H1 (cell line): ENCODE results near the gene TIMM29. TPM values are rescaled to one million over a fixed set of nuclear protein-coding genes. Genes with fewer than 3 reads are reported as not detected.
"Not testable (repeated sequence)": the region's sequence is repeated elsewhere in the genome, so short reads cannot be mapped to it uniquely, and the experiment has no call there.

Source experiments
- CTCF ChIA-PET: fragments of 300-600 bp; sonication (Branson Sonifier 250); formaldehyde crosslinking; loops from one replicate; lab custom pipeline; 2021; ENCODE audit not compliant: partially characterized antibody; lab: Charles Lee
- POLR2A ChIA-PET: fragments of 300-600 bp; sonication (Branson Sonifier 250); formaldehyde crosslinking; loops from one replicate; lab custom pipeline; 2021; ENCODE audit warnings: inconsistent platforms; ENCODE audit not compliant: partially characterized antibody; lab: Charles Lee
- DNase-seq, 2 experiments: peaks; one replicate each; pipeline versions ENCODE4 v3.0.0 to v3.0.0-alpha.2; 2010 to 2022; ENCODE audit warnings: low spot score in 2 of 2, low read depth in 1 of 2, mixed read lengths in 1 of 2
- FAIRE-seq: peaks from 2 replicates; lab custom pipeline; 2011; peaks lifted over from hg19 to GRCh38; lab: Jason Lieb, UNC
- H2AFZ ChIP-seq: 2 replicates; pipeline ENCODE4 v1.8.1; 2012; ENCODE audit warnings: low read length, inconsistent platforms
- H2AK5ac ChIP-seq: 2 replicates; pipeline ENCODE4 v1.6.1; 2013; ENCODE audit warnings: low read depth, low read length
- H2BK120ac ChIP-seq: replicated peaks from 2 replicates; pipeline ENCODE3; 2013; ENCODE audit warnings: low read depth, low read length, inconsistent platforms
- H2BK12ac ChIP-seq: 2 replicates; pipeline ENCODE4 v1.6.1; 2013; ENCODE audit warnings: low read depth, low read length
- H2BK15ac ChIP-seq: 2 replicates; pipeline ENCODE4 v1.6.1; 2013; ENCODE audit warnings: low read length
- H2BK20ac ChIP-seq: 2 replicates; pipeline ENCODE4 v1.6.1; 2013; ENCODE audit warnings: low read length
- H2BK5ac ChIP-seq: 2 replicates; pipeline ENCODE4 v1.6.1; 2013; ENCODE audit warnings: low read depth, low read length
- H3K14ac ChIP-seq: 2 replicates; pipeline ENCODE4 v1.6.1; 2013; ENCODE audit warnings: inconsistent platforms; ENCODE audit not compliant: insufficient read length
- H3K18ac ChIP-seq: 2 replicates; pipeline ENCODE4 v1.6.1; 2013; ENCODE audit warnings: low read length; ENCODE audit errors: extremely low read depth
- H3K23ac ChIP-seq: 2 replicates; pipeline ENCODE4 v1.6.1; 2013; ENCODE audit warnings: inconsistent platforms; ENCODE audit not compliant: insufficient read length
- H3K23me2 ChIP-seq: 2 replicates; pipeline ENCODE4 v1.6.1; 2013; ENCODE audit warnings: low read depth, low read length
- H3K27ac ChIP-seq: 2 replicates; pipeline ENCODE4 v1.6.1; 2011; ENCODE audit warnings: low read depth, low read length, inconsistent platforms
- H3K27me3 ChIP-seq, 4 experiments: replicated peaks in 1 of 4; 1 replicate in 1 of 4; 2 replicates in 3 of 4; pipeline versions ENCODE4 v1.6.1 to v1.8.1; 2011 to 2013; ENCODE audit warnings: low read length in 3 of 4, mild to moderate bottlenecking in 3 of 4, inconsistent platforms in 2 of 4, mixed read lengths in 2 of 4, moderate library complexity in 1 of 4; ENCODE audit not compliant: control insufficient read depth in 3 of 4, insufficient read depth in 3 of 4; ENCODE audit errors: extremely low read depth in 1 of 4
- H3K36me3 ChIP-seq, 4 experiments: 2 replicates each; pipeline versions ENCODE4 v1.6.1 to v1.8.1; 2011 to 2013; ENCODE audit warnings: mild to moderate bottlenecking in 4 of 4, low read length in 3 of 4, moderate library complexity in 2 of 4, control low read depth in 1 of 4, inconsistent platforms in 1 of 4; ENCODE audit not compliant: insufficient read depth in 4 of 4, control insufficient read depth in 2 of 4
- H3K4ac ChIP-seq: replicated peaks from 2 replicates; pipeline ENCODE3; 2013; ENCODE audit warnings: low read length, low read depth, mixed read lengths, inconsistent platforms; ENCODE audit not compliant: insufficient read length
- H3K4me1 ChIP-seq, 4 experiments: replicated peaks in 1 of 4; 1 replicate in 1 of 4; 2 replicates in 3 of 4; pipeline versions ENCODE4 v1.6.1 to v1.8.1; 2011 to 2013; ENCODE audit warnings: low read length in 3 of 4, inconsistent platforms in 2 of 4, mixed read lengths in 1 of 4; ENCODE audit not compliant: insufficient read depth in 4 of 4, control insufficient read depth in 3 of 4
- H3K4me2 ChIP-seq, 2 experiments: 2 replicates each; pipeline versions ENCODE4 v1.6.1 to v1.8.1; 2011 to 2013; ENCODE audit warnings: low read depth in 2 of 2, low read length in 2 of 2, control low read depth in 1 of 2, inconsistent platforms in 1 of 2, mild to moderate bottlenecking in 1 of 2; ENCODE audit not compliant: insufficient read depth in 1 of 2
- H3K4me3 ChIP-seq, 4 experiments: fragments of 200-600, 300-600 bp in 1 of 4; sonication (generic), shearing (Covaris generic), sonication (Bioruptor Twin) in 1 of 4; 2 replicates each; pipeline versions ENCODE4 v1.5.1 to v1.8.1; 2011 to 2016; ENCODE audit warnings: low read length in 4 of 4, low read depth in 3 of 4, control low read depth in 2 of 4, inconsistent platforms in 2 of 4, mild to moderate bottlenecking in 2 of 4, mixed read lengths in 1 of 4, moderate library complexity in 1 of 4; ENCODE audit not compliant: insufficient read depth in 2 of 4; ENCODE audit errors: extremely low read depth in 1 of 4
- H3K56ac ChIP-seq: replicated peaks from 2 replicates; pipeline ENCODE3; 2013; ENCODE audit warnings: low read depth, mild to moderate bottlenecking, mixed read lengths, low read length, inconsistent platforms; ENCODE audit not compliant: insufficient read length
- H3K79me1 ChIP-seq: 2 replicates; pipeline ENCODE4 v1.6.1; 2013; ENCODE audit warnings: low read depth, low read length, control low read depth
- H3K79me2 ChIP-seq, 2 experiments: 2 replicates each; pipeline versions ENCODE4 v1.6.1 to v1.8.1; 2012 to 2013; ENCODE audit warnings: low read length in 2 of 2, mild to moderate bottlenecking in 2 of 2, inconsistent platforms in 1 of 2; ENCODE audit not compliant: insufficient read depth in 2 of 2, control insufficient read depth in 1 of 2
- H3K9ac ChIP-seq, 4 experiments: replicated peaks in 1 of 4; 1 replicate in 1 of 4; 2 replicates in 3 of 4; pipeline versions ENCODE4 v1.6.1 to v1.8.1; 2011 to 2013; ENCODE audit warnings: low read depth in 3 of 4, low read length in 3 of 4, control low read depth in 2 of 4, mild to moderate bottlenecking in 2 of 4, moderate library complexity in 2 of 4, inconsistent platforms in 1 of 4; ENCODE audit errors: extremely low read depth in 1 of 4
- H3K9me3 ChIP-seq, 2 experiments: 2 replicates each; pipeline versions ENCODE4 v1.6.1 to v1.8.1; 2012 to 2013; ENCODE audit warnings: mild to moderate bottlenecking in 2 of 2, moderate library complexity in 2 of 2, control low read depth in 1 of 2, inconsistent platforms in 1 of 2, low read depth in 1 of 2, low read length in 1 of 2, mixed read lengths in 1 of 2; ENCODE audit not compliant: insufficient read depth in 2 of 2
- H4K20me1 ChIP-seq, 2 experiments: replicated peaks in 1 of 2; 2 replicates each; pipeline versions ENCODE3 to v1.8.1; 2011 to 2013; ENCODE audit warnings: inconsistent platforms in 2 of 2, low read length in 2 of 2, mild to moderate bottlenecking in 1 of 2; ENCODE audit not compliant: insufficient read depth in 2 of 2, control insufficient read depth in 1 of 2
- H4K5ac ChIP-seq: 2 replicates; pipeline ENCODE4 v1.6.1; 2013; ENCODE audit warnings: low read length, low read depth, mixed read lengths, inconsistent platforms; ENCODE audit not compliant: insufficient read length
- H4K8ac ChIP-seq: 2 replicates; pipeline ENCODE4 v1.8.0; 2013; ENCODE audit warnings: mild to moderate bottlenecking, moderate library complexity, low read length, inconsistent platforms; ENCODE audit not compliant: insufficient read depth; ENCODE audit errors: extremely low read depth
- H4K91ac ChIP-seq: replicated peaks from 2 replicates; pipeline ENCODE3; 2013; ENCODE audit warnings: low read length, mixed read lengths, inconsistent platforms; ENCODE audit not compliant: insufficient read length
- WGBS, 2 experiments: shearing (Covaris generic) in 1 of 2; methylation state at CpG; one replicate each; pipeline versions ENCODE4 v1.1.6 to v1.1.7; 2013 to 2015; ENCODE audit warnings: low lambda C conversion rate in 2 of 2, mixed read lengths in 2 of 2, inconsistent platforms in 1 of 2, low coverage in 1 of 2, missing lambda C conversion rate in 1 of 2; ENCODE audit not compliant: insufficient replicate concordance in 2 of 2, insufficient coverage in 1 of 2, insufficient read length in 1 of 2; ENCODE audit errors: extremely low coverage in 1 of 2, missing lambda C conversion rate in 1 of 2; 5-methylcytosine and 5-hydroxymethylcytosine counted together
- polyA plus RNA-seq, 7 experiments: library from polyadenylated mRNA; depleted of rRNA in 3 of 7; stranded (reverse) in 5 of 7; unstranded in 2 of 7; fragments of >200 nt in 5 of 7; fragments of 200-250 nt in 2 of 7; gene quantifications; 1 replicate in 5 of 7; 2 replicates in 1 of 7; 4 replicates in 1 of 7; pipeline versions ENCODE4 v1.2.1 to v1.2.3, GENCODE V29; 2011 to 2013; ENCODE audit warnings: missing spikeins in 2 of 7, mixed read lengths in 2 of 7
- total RNA-seq: library from RNA; stranded (reverse); fragmentation: NEBNext Ultra II Directional; extraction: Animal tissue kit (Norgen Biotek cat#: 25700); gene quantifications from 2 replicates; pipeline ENCODE4 v1.2.1, GENCODE V29; 2021

TIMM29 gene
- total and polyA plus RNA-seq, 2 of the 8 experiments (the other 6 are each of a cell fraction or from before 2014, with no cell fraction given): 15.9 to 24.0 TPM

DNA sequence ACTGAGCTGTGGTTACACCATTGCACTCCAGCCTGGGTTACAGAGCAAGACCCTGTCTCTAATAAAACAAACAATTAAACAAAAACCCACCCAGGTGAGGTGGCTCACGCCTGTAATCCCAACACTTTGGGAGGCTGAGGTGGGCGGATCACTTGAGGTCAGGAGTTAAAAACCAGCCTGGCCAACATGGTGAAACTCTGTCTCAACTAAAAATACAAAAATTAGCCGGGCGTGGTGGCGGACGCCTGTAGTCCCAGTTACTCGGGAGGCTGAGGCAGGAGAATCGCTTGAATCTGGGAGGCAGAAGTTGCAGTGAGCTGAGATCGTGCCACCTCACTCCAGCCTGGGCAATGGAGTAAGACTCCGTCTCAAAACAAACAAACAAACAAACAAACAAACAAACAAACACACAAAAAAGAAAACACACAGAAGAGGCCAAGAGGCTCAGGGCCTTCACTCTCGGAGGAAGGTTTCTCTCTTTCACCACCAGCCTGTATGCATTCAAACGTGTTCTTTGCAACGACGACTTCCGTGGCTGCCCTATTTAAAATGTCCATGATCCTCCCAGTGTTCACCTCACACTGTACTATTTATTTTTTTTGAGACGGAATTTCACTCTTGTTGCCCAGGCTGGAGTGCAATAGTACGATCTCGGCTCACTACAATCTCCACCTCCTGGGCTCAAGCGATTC is 30.8 kb downstream of the TIMM29 start:
- not testable (repeated sequence) for H3K9me3 ChIP-seq, H4K8ac ChIP-seq, H3K18ac ChIP-seq, H3K79me1 ChIP-seq, H2AK5ac ChIP-seq, H3K23me2 ChIP-seq, H3K23ac ChIP-seq, H3K4ac ChIP-seq, H3K14ac ChIP-seq, H2BK120ac ChIP-seq, H3K4me1 ChIP-seq, H2AFZ ChIP-seq, H3K27ac ChIP-seq, H2BK5ac ChIP-seq, H4K5ac ChIP-seq, H3K27me3 ChIP-seq, H3K9ac ChIP-seq, H4K91ac ChIP-seq, DNase-seq, H3K56ac ChIP-seq, H4K20me1 ChIP-seq, H3K36me3 ChIP-seq, H2BK12ac ChIP-seq, FAIRE-seq, H2BK20ac ChIP-seq, H2BK15ac ChIP-seq
- 93% methylated on average over 19 of the region's 19 CpGs; no CpG with 5 or more reads in 1 of the 2 experiments for WGBS, 2 experiments
- peaks cover 22 to 32% of the 10 kb centered on the region in 2 experiments for H3K79me2 ChIP-seq
- peak overlapping the region in 1 of 2 experiments; percentile 61; a peak in 1 of 4 replicates for H3K4me2 ChIP-seq
- CTCF ChIA-PET: interaction anchor here (0.6 to 12.4 kb wide), 4 partner anchors 14 to 99 kb away, joined by 3 to 110 read pairs (median 3); no protein-coding TSS in a partner anchor
- peak overlapping the region in 1 of 4 experiments; percentile 100; a peak in 2 of 8 replicates for H3K4me3 ChIP-seq
- POLR2A ChIA-PET: interaction anchor here (1.3 to 5.1 kb wide), 7 partner anchors 10 to 131 kb away, joined by 3 to 28 read pairs (median 14); partner anchors contain the start of gene LDLR
